GM19193 (cell line): ENCODE measurements around the gene C5orf34.

Source experiments
- POLR2A ChIP-seq: IDR thresholded peaks from 4 replicates; pipeline ENCODE4 v1.6.1; 2011; ENCODE audit not compliant: insufficient read depth, insufficient read length; ENCODE audit errors: extremely low read depth

The C5orf34 gene, protein sequence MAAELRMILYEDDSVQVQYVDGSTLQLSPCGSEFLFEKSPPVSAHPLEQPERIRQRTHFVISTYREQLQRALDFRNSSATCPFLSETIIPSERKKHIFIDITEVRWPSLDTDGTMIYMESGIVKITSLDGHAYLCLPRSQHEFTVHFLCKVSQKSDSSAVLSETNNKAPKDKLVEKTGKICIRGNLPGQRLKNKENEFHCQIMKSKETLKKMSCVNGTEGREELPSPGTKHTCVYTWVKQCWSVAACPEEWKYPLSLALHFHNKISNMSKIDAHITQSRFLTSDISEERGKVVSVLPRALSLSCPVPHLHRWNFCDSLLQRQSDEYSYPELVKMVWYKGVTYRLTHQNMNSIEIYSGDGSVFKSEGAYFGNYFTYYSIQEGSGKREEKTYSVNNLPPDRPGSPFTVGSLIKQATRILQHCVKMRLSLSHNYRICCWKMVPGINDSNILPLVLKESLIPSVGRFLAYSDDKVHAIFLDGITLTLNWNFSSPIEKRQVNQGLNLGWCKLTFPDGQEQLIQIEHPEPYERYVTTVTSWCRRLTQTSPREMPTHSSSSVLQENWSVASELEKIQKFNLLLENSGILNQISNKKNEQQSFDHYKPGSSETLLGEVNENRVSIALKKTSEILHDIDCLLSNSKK

DNA sequence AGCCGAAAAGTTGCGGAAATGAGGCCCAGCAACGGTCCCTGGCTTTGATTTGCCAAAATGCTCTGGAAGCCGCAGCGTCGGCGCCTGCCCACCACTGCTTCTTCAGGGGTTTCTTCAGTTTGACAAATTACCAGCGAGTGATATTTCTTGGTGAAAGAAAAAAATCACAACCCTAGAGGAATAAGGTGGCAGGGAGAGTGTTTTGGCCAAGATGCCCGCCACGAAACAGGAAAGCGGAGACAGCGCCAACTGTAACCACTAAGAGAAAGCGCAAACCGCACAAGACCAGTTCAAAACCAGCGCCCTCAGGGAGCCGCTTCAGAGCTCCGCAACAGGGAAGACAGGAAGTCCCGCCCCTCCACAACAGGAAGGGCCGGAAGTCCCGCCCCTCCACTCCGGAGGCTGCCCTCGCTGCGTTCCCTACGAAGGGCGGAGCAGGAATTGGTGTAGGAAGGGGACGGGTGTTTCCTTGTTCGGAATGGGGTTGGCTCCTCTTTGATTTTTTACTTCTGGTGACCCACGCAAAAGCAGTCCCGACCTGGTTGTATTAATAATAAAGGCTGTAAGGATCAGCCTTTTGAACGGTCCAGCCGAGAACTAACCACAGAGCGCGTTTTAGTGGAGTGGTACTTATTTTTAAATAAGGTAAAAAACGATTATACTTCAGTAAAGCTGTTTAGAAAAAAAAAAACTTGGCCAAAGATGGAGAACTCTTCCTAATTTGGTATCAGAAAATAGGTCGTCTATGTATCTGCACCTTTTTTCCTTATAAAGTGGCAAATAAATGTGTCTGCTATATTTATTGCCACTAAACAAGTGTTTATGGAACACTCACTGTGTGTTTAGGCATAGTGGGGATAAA lies at the start of gene C5orf34:
TSS of gene C5orf34 (minus strand) at position 333 of the 862 bp plus-strand sequence. CDS start 5,809 bp downstream, outside the sequence.
- TF ChIP-seq POLR2A = peak; percentile 86

DNA sequence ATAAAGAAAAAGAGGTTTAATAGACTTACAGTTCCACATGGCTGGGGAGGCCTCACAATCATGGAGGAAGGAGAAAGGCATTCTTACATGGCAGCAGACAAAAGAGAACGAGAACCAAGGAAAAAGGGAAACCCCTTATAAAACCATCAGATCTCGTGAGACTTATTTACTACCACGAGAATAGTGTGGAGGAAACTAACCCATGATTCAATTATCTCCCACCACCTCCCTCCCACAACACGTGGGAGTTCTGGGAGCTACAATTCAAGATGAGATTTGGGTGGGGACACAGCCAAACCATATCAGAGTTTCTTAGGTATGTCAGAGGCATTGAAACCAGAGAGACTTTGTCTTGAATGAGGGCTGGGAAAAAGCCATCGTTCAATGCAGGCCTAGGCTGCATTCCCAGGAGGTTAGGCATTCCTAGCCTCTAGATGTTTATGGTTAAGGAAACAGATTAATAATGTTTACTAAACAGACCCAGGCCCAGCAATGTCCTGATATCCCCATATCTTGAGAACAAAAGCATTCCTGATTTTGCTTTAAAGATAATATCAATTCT lies 49.4 kb upstream of the C5orf34 start:
- no peak for TF ChIP-seq POLR2A

DNA sequence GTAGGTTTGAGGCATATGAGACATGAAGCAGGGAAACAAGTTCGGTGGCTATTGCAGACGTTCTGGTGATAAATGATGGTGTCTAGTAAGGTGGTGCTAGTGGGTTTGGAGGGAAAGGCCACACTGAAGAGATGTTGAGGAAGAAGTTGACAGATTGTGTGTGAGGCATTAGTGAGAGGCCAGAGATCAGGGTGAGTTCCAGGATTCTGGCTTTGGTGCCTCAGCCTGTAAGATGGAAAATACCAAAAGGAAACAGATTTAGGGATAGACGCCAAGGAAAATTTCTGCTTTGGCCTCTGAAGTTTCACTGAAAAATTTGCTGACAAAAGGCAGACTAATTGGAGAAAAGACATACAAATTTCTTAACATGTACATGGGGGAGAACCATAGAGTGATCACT lies 48.4 kb upstream of the C5orf34 start:
- TF ChIP-seq POLR2A = no peak

DNA sequence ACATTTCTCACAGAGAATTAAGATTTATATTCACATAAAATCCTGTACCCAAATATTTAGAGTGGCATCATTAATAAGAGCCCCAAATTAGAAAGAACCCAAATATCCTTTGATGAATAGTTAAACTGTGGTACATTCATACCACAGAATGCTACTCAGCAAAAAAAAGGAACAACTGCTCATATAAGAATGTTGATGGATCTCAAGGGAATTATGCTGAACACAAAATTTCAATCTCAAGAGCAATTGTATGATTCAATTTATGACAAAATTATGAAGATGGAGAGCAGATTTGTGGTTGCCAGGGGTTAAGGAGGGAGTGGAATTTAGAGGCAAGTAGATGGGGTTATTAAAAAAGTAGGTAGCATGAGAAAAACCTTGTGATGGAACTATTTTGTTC lies 46.4 kb upstream of the C5orf34 start:
- no peak for TF ChIP-seq POLR2A

DNA sequence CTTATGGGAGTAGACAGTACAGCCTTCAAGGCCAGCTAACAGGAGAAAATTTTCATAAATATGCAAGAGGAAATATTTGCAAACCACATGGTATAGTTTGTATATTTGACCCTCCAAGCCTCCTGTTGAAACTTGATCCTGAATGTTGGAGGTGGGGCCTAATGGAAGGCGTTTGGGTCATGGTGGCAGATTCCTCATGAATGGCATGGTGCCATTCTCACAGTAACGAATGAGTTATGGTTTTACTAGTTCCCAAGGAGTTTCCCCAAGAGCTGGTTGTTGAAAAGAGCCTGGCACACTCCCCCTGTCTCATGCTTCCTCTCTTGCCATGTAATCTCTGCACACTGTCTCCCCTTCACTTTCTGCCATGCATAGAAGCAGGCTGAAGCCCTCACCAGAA lies 45.2 kb upstream of the C5orf34 start:
- no peak for TF ChIP-seq POLR2A

DNA sequence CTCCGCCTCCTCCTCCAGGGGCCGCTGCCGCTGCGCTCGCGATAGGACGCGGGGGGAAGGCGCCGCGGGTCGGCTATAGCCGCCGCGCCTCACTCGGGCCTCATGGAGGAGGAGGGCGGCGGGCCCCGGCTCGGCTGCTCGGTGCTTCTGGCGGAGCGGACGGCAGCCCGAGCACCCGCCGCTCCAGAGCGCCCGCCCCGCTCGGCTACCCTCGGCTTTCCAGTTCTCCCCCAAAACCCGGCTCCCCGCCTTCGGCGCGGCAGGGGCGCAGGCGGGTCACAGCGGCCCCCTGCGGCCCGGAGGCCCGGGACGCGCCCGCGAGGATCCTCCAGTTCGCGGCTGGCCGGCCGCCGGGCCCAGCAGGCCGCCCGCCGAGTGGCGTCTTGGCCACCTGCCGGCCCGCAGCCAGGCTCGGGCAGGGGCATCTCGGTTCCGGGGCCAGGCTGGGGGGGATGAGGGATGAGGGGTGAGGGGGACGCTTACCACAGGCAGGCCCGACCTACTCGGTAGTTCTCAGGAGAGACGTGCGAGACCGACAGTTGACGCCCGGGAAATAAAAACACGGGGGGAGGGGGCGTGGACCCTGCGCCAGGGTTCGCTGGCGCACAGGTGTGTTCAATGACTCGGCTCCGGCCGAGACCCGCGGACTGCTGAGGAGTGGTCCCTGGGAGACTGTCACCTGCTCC lies 42.1 kb upstream of the C5orf34 start, which contains the start of gene PAIP1:
TSS of gene PAIP1 (minus strand) at position 221 of the 686 bp plus-strand sequence. CDS start 231 bp downstream, outside the sequence.
- TF ChIP-seq POLR2A = peak; percentile 91

DNA sequence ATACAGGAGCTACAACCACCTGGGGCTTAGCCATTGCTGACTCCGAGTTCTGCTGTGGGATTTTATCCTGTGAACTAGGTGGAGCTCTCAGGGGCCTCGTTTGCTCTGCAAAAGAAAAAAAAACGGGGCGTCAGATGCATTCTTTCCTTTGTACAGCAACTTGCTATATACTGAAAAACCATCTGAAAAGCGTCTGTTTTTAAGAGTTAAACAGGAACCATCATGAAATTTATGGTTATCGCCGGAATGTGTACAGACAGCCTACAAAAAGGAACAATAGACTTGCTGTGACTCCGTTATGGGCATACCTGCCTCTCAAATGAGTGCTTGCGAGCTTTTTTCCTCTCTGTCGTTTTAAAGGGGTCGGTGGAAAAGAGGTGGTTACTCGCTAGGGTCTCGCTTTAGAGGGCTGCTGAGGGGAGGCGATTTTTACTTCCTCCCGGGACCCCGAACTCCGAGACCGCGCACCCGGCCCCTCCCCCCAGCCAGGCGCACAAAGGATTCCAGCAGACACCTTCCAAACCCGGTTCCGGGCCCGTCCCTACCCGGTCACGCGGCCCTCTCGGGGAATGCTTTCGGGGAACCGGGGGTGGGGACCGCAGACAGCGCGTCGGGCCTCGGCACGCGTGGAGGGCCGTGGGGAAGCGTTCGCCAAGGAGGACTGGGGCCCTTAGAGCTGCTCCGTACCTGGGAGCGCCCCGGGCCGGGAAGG lies 41.1 kb upstream of the C5orf34 start:
- TF ChIP-seq POLR2A = no peak

DNA sequence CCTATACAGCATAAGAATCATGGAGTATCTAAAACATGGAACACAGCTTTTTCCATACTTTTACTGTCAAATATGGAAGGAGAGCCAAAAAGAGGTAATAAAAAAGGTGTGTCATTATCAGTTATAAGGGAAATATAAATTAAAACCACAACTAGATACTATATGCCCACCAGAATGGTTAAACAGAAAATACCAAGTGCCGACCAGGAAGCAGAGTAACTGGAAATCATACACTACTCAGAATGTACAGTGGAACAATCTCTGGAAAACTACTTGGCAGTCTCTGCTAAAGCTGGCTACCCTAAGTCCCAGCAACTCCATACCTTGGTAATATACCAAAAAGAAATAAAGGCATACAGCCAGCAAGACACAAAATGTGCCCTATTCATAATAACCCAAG lies 39.5 kb upstream of the C5orf34 start:
- TF ChIP-seq POLR2A = no peak

DNA sequence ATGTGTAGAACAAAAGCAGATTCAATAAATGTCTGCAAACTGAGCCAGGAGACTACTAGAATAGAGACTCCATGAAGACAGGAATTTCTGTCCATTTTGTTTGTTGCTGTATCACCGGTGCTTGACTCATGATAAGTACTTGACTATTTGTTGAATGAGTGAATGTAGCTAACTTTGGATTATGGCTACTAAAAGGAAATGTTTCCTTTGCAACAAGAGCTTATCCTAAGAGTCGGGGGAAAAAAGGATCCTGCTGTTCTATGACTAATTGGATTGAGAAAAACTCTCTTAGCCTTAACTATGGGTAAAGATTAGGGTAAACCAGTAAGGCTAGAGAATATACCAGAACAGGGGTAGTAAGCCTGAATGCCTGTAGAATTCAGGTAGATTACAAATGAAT lies 38.4 kb upstream of the C5orf34 start:
- TF ChIP-seq POLR2A = no peak

DNA sequence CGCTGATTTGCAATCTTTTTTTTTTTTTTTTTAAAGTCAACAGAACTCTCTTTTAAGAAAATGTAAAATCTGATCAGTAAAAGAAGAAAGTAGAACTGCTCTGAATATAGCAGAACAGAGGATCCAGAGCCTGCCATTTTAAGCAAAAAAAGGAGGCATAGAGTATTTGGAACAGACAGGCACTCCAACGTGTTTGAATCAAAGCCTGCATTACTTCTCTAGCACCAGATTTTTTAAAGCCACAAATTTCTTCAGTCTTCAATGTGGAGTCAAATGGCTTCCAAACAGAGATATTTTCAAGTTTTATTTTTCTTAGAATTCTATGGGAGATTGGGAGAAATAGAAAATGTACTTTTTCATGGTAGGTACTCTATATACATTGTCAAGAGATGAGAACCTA lies 36.8 kb upstream of the C5orf34 start:
- TF ChIP-seq POLR2A = no peak

DNA sequence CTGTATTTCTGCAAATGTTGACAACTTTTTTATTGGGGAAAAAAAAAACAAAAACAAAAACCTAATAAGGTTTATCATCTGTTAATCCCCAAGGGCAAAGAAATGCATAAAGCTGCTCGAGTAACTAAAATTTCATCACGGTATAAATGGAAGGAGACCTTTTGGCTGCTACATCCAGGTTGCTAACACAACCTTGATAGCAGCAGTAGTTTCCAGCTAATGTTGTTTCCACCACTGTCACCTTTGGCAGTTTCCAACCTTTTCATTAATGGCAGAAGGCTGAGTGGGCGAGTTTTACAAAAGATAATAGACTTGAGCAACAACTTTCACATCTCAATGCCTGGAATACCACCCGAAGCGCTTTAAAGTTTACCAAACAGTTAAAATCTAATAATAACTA lies 33.4 kb upstream of the C5orf34 start:
- no peak for TF ChIP-seq POLR2A

DNA sequence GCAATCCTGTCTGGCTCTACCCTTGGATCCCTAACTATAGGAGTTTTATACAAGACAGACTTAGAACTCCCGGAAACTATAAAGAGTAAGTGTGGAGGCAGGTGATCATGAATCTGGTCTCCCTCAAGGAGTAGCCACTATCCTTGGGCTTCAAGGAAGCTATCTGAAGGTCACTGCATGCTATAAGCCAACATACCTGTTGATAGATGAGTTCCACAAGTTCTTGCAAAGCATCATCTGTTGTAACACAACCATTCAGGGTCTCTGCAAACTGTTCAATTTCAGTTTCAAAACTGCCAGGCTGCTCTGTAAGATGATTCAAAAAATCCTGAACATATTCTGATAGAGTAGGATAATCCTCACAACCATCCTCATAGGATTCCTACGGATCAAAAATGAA lies 32.6 kb upstream of the C5orf34 start:
- no peak for TF ChIP-seq POLR2A

DNA sequence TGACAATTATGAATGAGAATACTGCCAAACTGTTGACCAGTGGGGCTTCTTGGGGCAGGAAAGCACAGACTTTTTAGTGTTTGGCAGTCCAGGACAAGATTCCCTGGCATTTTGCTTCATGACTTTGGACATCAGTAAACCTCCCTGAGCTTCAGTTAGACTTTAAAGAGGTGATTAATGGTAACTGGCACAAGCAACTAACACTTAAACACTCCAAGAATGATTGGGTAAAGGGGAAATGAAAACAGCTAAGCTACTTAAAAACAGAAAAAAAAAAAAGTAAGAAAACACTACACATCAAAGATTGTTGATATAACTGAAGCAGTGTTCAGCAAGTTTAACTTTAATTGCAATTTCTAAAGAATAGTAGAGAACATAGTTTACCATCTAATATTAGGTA lies 28.5 kb upstream of the C5orf34 start:
- no peak for TF ChIP-seq POLR2A

DNA sequence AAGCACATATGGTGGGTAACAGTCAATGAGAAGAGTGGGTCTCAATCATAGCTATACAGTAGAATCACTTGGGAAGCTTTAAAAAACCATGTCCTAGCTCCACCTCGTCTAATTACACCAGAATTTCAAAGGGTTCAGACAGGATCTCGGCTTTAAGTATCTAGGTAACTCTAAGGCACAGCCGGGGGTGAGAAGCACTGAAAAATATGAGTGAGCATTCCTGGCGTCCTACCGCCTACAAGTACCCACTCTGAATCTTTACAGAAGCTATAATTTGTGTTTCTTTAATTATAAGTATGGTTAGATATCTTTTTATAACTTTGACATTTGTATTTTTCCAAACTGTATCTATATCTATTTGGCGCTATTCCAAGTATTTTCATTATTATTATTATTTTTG lies 25.8 kb upstream of the C5orf34 start:
- no peak for TF ChIP-seq POLR2A
